Measurements from ENCODE around the gene RSPH3.
"Not testable (repeated sequence)": the region's sequence is repeated elsewhere in the genome, so short reads cannot be mapped to it uniquely, and the experiment has no call there.

Gene RSPH3, protein sequence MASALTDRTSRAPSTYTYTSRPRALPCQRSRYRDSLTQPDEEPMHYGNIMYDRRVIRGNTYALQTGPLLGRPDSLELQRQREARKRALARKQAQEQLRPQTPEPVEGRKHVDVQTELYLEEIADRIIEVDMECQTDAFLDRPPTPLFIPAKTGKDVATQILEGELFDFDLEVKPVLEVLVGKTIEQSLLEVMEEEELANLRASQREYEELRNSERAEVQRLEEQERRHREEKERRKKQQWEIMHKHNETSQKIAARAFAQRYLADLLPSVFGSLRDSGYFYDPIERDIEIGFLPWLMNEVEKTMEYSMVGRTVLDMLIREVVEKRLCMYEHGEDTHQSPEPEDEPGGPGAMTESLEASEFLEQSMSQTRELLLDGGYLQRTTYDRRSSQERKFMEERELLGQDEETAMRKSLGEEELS

DNA sequence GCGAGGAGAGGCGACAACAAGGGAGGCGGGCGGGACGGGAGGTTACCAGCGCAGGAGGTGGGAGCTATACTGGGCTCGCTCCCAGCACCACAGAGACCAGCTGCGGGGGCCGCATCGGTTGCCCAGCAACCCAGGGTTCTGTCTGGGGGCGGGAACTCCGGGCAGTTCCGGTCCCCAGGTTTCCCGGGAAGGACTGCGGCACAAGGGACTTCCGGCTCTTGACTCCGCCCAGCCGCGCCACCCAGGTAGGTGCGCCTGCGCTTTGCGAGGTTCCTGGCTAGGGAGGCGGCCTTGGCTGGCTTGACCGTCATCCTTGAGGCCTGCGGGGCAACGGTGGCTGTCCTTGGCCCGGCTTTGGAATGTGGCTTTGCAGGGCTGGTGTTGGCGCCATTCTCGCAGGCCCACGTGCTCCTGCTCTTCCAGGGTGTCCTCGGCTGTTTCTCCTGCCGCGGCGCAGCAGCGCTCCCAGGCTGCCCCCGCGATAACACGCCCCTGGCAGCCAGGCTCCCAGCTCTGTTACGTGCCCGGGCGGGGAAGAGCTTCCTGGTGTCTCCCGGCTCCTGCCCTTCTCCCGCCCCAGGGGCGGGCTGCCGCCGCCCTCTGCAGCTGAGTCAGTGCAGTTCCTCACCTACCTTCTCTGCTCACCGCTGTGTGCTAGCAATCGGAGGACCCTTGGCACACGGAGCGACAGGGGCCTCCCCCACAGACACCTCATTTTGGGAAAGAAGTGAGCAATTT lies at the start of gene RSPH3:
RSPH3 (minus strand) TSS at position 537 of the 738 bp plus-strand sequence. CDS start 652 bp downstream, outside the sequence.
- peak; percentile 90 to 94 for DNase-seq

DNA sequence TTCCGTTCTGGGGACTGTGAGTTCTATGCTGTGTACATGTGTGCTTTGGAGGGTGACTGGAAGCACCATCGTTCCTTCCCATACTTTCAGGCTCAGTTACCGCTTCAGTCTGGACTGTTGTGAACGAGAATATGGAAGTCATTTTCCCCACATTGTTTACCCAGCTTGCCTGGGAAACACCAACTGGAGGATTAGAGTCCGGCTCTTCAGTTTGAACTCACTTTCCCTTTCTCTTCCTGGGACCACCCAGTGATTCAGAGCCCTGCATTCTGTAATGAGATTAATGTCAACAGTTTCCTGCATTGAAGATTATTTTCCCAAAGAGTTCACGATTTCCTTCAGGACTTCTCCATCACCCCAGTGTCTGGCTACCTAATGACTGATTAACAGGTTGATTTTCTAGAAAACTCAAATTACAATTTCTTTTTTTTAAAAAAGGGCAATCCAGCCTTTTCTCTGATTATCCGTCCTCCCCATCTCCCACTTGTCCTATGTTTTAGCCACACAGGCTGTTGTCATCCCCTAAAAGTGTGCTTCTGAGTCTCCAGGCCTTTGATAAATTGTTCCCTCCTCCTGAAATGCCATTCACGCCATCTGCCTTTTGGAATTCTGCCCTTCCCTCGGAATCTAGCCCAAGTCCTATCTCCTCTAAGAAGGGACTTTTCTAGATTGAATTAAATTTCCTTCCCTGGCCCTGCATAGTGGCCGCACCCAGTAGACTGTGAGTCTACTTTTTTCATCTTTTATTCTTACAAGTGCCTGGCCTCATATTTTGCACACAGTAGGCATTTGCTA lies 48.1 kb upstream of the RSPH3 start:
- DNase-seq: no peak

DNA sequence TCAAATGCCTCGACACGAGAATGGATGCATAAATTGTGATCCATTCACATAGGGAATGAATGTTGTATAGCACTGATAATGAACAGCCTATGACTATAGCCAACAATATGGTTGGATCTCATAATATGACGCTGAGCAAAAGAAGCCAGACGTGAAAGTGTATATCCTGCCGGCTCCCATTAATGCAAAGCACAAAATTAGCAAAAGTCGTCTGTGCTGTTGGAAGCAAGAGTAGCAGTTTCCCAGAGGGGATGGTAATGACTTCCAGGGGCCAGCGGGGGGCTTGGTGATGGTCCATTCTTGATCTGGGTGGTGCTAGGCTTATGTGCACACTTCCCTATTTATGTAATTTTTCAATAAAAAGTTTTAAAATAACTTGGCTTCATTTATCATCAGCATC lies 45.8 kb upstream of the RSPH3 start:
- no peak for DNase-seq

DNA sequence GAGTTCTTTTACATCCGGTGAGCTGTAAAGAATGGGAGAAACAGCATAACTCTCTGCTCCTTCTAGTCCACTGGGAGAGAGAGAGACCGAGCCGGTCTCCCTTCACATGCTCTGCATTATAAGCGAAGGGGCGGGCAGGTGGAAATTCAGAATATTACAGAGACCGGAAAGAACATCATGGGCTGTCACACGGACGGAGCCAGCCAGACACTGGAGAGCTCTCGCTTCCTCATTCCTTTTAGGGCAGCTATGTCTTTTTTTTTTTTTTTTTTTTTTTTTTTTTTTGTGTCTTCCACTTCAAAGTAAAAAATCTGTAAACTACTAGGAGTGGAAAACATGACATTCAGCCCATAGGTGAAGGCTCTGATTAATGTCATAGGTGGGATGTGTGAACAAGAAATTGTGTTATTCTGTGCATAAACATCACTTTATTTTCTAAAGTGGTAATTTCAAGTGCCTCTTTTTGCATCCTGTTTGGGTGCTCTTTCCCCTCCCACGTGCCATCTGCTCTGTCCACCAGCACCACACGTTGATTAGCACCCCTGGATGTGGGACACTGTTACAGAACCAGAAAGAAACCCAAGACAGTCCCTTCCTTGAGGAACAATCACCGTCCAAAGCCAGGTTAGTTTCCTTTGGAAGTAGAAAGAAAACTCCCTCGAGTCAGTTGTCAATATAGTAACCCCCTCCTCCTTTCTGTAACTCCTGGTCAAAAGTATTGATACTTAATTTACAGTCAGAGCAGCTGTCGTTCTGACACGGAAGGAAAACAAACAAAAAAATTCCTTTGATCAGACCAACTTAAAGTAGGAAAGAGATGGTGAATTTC lies 45.1 kb upstream of the RSPH3 start, which contains the start of gene TAGAP:
TAGAP (minus strand) TSS at position 93 of the 829 bp plus-strand sequence. CDS start 845 bp downstream, outside the sequence.
- peak; percentile 94 for DNase-seq

DNA sequence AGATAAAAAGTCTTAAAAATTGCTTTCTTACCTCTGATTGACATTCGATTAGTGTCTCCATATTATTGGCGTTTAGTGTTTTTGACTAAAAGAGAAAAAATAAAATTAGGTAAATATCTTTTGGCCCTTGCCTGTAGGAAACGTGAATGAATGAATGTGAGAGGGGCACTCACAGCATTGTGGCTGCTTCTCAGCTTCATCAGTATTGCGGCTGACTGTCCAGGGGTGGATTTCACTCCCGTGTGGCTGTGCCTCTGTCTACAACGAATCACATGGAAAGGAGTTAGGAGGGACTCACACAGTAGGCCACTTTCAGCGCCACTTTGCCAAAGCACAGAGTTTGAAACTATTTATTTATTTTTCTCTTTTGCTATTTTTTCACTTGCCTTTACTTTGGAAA lies 43.9 kb upstream of the RSPH3 start:
- peak in 1 of 2 donors; percentile 48 for DNase-seq

DNA sequence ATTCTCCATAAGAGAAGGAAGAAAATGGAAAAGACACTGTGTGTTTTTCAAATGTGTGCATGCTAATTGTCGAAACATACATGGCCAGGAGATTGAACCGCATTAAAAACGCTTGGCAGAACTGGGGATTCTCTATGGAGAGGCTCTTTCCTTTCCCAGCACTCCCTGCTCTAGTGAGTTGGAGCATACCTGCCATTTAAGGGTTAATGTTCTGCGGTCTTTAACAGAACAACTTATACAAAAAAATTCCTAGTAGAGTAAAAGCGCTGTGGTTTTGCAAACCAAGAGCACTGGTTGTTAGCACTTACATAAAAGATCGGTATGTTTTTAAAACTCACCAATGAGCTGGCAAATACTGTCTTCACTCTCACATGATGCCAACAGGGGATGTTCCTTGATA lies 43.2 kb upstream of the RSPH3 start:
- DNase-seq: peak in 1 of 2 donors; percentile 32

DNA sequence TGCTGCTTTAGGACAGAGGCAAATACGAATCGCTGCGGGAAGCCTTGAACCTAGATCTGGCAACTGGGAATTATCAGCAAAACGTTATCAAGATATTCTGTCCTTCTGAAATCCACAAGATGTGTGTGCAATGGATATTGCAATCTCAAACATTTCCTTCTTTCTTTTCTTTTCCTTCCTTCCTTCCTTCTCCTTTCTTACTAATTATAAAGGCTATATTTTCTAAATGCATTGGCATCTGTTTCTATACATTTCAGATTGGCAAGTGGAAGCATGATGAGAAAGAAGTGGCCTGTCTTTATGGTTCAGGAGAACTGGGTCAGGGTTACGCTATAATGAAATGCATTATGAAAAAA lies 42.8 kb upstream of the RSPH3 start:
- DNase-seq: no peak

DNA sequence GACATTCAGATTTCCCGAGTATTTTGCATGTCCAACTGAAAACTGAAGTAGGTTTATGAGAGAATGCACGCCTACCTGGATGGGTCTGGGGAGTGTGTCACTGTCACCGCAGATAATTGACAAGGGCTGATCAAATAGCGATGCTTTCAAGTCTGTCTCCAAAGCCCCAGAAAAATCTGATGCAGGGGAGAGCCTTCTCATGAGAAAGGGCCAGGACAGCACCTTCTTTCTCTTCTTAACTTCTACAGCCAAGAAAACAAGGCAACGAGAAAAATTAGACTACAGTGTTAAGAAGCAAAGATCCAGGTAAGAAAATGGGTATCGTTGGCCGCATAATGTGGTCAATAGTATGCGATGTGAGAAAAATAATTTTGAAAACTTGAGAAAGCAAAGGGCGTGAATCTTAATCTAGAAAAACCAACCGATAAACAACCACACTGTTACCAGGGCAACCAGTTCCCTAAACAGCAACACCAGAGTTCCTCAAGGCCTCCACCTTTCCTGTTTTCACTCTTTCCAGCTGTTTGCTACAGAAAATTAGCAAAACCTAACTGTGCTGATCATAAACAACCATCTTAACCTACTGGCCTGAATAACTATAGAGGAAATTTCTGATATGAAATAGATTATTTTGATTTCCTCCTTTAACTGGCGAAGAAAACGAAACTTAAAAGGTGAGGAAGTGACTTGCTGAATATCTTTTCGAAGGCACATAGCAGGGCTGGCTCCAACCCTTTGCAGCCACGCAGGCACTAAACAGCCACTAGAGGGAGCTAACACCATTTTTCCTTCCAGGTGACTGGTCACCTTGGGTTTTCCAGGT lies 42.2 kb upstream of the RSPH3 start:
- peak; percentile 71 to 88 for DNase-seq

DNA sequence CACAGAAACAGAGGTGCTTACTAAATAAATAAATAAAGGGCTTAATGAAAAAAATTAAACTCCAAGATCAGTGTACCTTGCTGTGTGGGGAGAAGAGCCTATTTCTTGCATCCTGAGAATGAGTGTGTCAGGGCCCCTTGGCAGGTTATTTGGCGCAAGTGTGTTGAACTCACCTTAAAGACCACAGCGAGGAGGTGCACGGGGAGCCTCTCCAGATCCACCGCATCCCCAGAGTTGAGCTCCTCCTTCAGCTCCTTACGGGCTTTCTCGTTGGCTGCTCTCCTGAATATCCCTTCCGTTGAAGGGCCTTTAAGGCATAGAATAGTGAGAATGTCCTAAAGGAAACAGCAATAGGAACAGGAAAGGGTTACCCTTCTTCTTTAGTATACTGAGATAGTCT lies 41.2 kb upstream of the RSPH3 start:
- DNase-seq: no peak

DNA sequence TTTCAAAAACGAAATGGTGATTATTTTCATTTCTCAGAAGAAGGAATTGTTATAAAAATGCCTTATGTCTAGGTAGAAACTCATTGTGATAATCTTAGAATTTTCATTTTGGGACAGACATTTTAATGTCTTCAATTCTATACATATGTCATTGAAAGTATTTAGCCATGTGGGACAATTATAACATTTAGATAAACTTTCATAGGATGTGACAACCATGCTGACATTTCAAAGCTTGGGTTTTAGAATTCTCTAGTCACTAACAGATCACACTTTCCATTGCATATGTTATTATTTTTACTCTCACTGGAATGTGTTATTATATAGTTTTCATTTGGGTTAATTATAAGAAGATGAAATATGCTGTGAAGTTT lies 39.9 kb upstream of the RSPH3 start:
- DNase-seq: no peak

DNA sequence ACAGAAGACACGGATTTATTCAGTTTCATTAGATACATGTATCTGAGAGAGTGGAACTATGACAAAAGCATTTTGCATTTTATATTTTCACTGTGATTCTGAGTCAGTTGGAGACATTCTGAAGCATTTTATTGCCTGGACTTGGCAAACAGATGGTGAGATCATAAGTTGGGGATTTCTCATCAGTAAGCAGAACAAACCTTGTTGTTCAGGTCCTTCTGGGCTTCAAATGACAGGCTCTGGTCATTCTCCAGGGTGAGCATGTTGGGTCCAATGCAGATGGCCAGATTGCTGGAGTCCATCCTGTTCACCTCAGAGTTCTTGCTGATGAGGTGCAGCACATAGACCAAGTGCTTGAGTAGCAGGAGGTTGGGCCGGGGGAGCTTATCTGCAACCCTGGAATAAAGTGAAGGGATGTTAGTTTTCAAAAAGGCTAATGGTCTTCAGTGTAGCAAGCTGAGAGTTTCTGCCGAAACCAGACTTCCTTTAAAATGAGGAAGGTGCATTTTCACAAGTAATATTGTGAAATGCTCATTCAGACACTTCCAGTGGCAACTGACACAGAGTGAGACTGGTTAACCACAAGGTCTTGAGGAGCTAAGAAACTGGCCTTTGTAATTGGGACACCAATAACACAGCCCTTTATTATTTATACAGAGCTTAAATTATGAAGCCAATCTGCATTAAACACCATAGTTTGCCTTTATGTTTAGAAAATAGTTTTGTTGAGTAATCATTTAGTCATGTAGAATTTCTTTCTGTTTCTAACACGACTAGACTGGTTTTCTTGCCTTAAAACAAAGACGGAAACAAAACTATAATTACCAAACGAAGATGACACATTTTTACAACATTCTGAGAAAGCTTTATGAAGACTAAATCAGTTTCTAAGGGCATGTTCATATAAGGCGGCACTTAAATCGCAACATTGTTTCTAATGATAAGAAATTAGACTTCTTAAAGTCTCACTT lies 39.2 kb upstream of the RSPH3 start:
- DNase-seq: peak; percentile 91 to 96

DNA sequence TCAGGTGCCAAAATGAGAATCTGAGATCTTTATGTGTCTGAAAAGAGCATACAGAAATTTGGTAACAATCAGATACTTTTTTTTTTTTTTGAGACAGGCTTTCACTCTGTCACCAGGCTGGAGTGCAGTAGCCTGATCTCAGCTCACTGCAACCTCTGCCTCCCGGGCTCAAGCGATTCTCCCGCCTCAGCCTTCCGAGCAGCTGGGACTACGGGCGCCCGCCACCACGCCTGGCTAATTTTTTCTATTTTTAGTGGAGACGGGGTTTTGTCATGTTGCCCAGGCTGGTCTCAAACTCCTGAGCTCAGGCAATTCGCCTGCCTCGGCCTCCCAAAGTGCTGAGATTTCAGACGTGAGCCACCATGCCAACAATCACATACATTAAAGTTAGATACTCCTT lies 38.3 kb upstream of the RSPH3 start:
- DNase-seq: not testable (repeated sequence)

DNA sequence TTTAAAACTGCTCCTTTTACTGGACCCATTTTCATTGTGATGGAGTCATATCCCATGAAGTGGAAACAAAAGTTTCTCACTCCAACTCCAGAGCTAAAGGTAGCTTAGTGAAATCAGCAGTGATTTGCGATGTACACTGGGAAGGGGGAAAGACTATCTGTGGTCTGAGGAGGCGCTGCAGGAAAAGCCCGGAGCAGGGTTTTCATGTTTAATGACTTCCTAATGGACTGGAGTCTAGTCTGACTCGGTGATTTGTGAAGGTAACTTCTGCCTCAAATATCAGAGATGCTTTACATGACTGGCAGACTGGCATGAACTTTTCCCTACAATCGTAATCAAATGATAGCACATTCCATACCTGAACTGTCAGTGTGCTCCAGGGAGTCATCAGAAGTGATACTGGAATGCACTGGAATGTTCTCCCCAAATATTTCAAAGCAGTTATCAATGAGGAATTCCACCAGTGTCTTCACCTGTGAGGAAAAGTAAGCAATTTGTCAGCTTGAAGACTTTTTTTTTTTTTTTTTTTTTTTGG lies 37.8 kb upstream of the RSPH3 start:
- no peak for DNase-seq

DNA sequence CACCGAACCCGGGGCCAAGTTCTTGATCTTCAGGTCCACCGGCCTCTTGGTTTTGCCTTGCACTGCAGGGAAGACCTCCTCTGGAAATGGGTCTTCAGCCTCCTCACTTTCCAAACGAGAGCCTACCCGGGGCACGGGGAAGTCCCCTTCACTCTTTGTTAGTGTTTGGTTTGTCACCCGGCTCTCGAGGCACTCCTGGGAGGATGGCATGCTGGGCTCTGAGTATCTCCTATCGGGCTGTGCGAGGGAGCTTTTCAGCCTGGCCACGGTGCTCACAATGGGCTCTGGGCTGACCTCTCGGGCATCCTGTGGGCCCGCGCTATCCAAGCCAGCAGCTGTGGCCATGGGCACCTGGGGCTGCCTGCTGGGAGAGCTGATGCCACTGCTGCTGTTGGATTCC lies 36.7 kb upstream of the RSPH3 start:
- no peak for DNase-seq

DNA sequence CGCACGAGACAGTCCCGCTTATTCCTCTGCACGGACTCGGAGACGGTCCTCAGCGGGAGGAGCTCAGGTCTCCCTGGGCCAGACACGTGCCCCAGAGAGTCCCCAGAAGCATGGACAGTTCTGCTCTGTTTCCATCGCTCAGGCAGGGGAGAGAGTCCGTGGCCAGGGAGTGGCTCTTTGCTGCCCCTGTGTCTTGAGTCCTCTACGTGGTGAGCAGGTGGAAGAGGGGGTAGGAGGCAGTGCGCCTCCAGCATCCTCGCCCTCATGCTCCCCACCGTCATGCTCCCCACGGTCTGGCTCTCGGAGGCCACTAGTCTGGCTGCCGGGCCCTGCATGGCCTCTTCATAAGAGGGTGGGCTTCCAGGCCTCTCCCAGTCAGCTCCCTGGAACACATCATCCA lies 35.9 kb upstream of the RSPH3 start:
- no peak for DNase-seq

DNA sequence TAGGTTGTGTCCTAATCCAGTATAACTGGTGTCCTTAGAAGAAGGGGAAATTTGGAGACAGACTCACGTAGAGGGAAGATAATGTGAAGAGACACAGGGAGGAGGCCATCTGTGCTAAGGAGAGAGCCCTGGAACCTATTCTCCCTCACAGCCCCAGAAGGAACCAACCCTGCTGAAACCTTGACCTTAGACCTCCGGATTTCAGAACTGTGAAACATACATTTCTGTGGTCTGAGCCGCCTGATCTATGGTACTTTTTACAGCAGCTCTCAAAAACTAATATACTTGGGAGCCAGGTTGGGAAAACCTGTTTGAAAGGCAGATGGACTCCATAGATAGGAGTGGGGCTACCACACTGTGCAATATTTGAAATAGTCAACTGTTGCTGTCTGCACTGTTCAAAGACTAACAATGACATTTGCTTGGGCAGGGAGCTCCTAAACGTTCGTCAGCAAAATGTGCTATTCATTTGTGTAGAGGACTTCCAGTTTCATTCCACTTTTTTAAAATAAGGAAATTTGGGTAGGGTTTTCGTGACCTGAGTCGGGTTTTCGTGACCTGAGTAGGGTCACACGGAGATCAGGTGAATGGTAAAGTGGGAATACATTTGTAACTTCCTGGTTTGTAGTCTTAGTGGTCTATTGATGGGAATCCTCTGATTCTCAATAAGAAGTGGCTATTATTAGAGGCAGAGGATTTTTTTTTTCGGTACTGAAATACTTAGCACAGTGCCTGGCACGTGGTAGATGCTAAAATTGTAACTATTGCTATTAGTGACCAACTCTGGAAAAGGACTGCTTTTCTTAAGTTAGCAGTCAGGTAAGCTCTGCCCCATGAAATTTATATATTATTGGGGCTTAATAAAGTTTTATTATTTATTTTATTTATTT lies 33.4 kb upstream of the RSPH3 start:
- no peak for DNase-seq

DNA sequence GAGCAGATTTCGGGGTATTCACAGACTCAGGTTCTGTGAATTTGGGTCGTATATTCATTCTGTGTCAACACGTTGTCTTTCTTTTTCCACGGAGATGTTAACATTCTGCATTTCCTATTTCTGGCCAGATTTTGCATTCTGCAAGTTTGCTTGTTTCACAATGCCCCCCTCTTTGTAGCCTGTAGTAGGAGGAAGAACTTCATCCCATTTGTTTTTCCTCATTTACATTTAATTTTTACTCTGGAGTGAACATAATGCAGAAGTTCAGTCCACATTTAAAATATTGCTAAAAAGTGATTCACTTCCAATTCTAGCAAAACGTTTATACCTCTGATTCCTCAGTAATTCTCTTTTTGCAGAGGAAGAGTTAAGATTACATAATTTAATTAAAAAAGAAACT lies 31.8 kb upstream of the RSPH3 start:
- peak; percentile 64 for DNase-seq

DNA sequence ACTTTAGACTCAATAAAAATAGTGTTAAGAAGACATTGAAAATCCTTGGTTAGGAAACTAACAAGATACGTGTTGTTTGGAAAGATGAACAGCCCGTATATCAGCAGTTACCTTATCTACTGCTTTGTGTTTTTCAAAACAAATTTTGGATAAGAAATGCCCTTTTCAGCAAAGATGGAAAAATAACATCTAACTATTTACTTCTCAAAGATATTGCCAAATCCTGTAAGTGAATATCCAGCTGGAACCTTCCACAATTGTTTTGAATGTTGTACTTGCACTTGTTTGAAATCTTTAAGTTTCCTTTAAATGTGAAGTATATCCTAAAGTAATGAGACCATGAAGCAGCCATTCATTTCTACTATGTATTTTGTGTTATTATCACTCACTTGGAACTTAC lies 30.2 kb upstream of the RSPH3 start:
- DNase-seq: no peak

DNA sequence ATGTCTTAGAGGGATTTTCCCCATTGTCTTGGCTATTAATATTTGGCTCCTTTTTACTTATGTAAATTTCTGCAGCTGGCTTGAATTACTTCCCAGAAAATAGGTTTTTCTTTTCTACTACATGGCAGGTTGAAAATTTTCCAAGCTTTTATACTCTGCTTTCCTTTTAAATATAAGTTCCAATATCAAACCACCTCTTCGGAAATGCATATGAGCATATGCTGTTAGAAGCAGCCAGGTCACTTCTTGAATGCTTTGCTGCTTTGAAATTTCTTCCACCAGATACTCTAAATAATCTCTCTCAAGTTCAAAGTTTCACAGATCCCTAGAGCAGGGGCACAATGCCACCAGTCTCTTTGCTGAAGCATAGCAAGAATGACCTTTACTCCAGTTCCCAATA lies 25.2 kb upstream of the RSPH3 start:
- DNase-seq: not testable (repeated sequence)
